Ovary (tissue), 9 donors: ENCODE data around the gene PER2. TPM values are rescaled to one million over a fixed set of nuclear protein-coding genes. Genes with fewer than 3 reads are reported as not detected.

Source experiments
- polyA plus RNA-seq, 2 donors: library from polyadenylated mRNA; stranded (reverse); fragments of 200-250 nt in 1 of 2; fragments of 350-450 nt in 1 of 2; fragmentation: Illumina TruSeq in 1 of 2; extraction: RNeasy Lipid Tissue Mini Kit (QIAGEN cat#74804) in 1 of 2; gene quantifications; one replicate each; pipeline ENCODE4 v1.2.3, GENCODE V29; 2013 to 2014
- total RNA-seq, 7 donors: library from RNA; depleted of rRNA in 2 of 7; stranded (reverse); fragments of >200 nt in 2 of 7; fragmentation: NEBNext Ultra II Directional in 3 of 7; extraction: Animal tissue kit (Norgen Biotek cat#: 25700) in 3 of 7; gene quantifications; one replicate each; pipeline versions ENCODE4 v1.1.0 to v1.2.4, GENCODE V29; 2016 to 2023
- donor health status: DM: no; HTN: no; CAD: no; lungs with moderate emphysema.
- donor health status: DM: no; HTN: no; CAD: no.
- donor health status: Bipolar disorder and iron deficiency.
- donor health status: DM: yes; HTN: yes; CAD: no.
- donor health status: DM: no; HTN: no; CAD: no.
- donor health status: DM: yes; HTN: yes; CAD: no.

Gene PER2
- total and polyA plus RNA-seq, 9 donors = 8.1 to 34.5 (median 22.4) TPM

Other genes with a start within 250 kb of the PER2 start
- gene SCLY, start 227.6 kb downstream of the PER2 start, total RNA-seq = 10 to 100 TPM in 5 of 7 donors, 1 to 10 TPM in 2; 7.3 to 17.5 (median 12.5) TPM
- 10 to 100 TPM in 1 of 2 donors, 1 to 10 TPM in 1; 7.6 to 18.0 TPM for gene SCLY, start 227.6 kb downstream of the PER2 start, polyA plus RNA-seq
- gene ESPNL, start 188.3 kb downstream of the PER2 start, total RNA-seq = 10 to 100 TPM in 1 of 7 donors, 1 to 10 TPM in 2, under 1 TPM in 4; 0.11 to 12.9 (median 0.61) TPM
- gene ESPNL, start 188.3 kb downstream of the PER2 start, polyA plus RNA-seq = 1 to 10 TPM in 1 of 2 donors, under 1 TPM in 1; 0.15 to 1.2 TPM
- under 1 TPM in 6 of 7 donors, not detected in 1; 0.08 to 0.74 (median 0.26) TPM for gene KLHL30, start 149.9 kb downstream of the PER2 start, total RNA-seq
- gene KLHL30, start 149.9 kb downstream of the PER2 start, polyA plus RNA-seq = under 1 TPM; 0.20 to 0.24 TPM
- under 1 TPM in 4 of 7 donors, not detected in 3; 0.20 to 0.69 (median 0.34) TPM for gene ERFE, start 129.6 kb downstream of the PER2 start, total RNA-seq
- gene ERFE, start 129.6 kb downstream of the PER2 start, polyA plus RNA-seq = under 1 TPM in 1 of 2 donors, not detected in 1; 0.19 TPM
- gene ILKAP, start 84.9 kb downstream of the PER2 start, total RNA-seq = 10 to 100 TPM; 28.4 to 54.9 (median 38.9) TPM
- 10 to 100 TPM; 28.5 to 49.5 TPM for gene ILKAP, start 84.9 kb downstream of the PER2 start, polyA plus RNA-seq
- 10 to 100 TPM in 2 of 7 donors, 1 to 10 TPM in 5; 1.1 to 12.4 (median 3.1) TPM for gene HES6, start 48.6 kb downstream of the PER2 start, total RNA-seq
- 1 to 10 TPM in 1 of 2 donors, under 1 TPM in 1; 0.33 to 2.0 TPM for gene HES6, start 48.6 kb downstream of the PER2 start, polyA plus RNA-seq
- 10 to 100 TPM in 6 of 7 donors, 1 to 10 TPM in 1; 7.0 to 29.2 (median 19.9) TPM for gene TRAF3IP1, start 31.9 kb upstream of the PER2 start, total RNA-seq
- 10 to 100 TPM in 1 of 2 donors, 1 to 10 TPM in 1; 8.5 to 17.0 TPM for gene TRAF3IP1, start 31.9 kb upstream of the PER2 start, polyA plus RNA-seq
- 10 to 100 TPM in 6 of 7 donors, 1 to 10 TPM in 1; 9.3 to 34.0 (median 30.6) TPM for gene ASB1, start 138.3 kb upstream of the PER2 start, total RNA-seq
- 10 to 100 TPM; 18.2 to 22.6 TPM for gene ASB1, start 138.3 kb upstream of the PER2 start, polyA plus RNA-seq